IMR-90 (cell line): Measurements from ENCODE around the gene HYDIN. TPM values are rescaled to one million over a fixed set of nuclear protein-coding genes. Genes with fewer than 3 reads are reported as not detected.
"Not testable (repeated sequence)": the region's sequence is repeated elsewhere in the genome, so short reads cannot be mapped to it uniquely, and the experiment has no call there.

Experiments used
- ATAC-seq: fragments of 200-7000 bp; cut with Tn5 transposase; 2 replicates; pipeline ENCODE4 v1.9.1; 2020; ENCODE audit warnings: low read depth, mild to moderate bottlenecking, moderate library complexity
- BruUV-seq: library from RNA; stranded (reverse); fragments of 400-500 nt; replicated peaks from 2 replicates; lab custom pipeline; 2021; lab: Mats Ljungman, UMichigan
- CTCF ChIA-PET: fragments of 300-600 bp; formaldehyde crosslinking; extraction: SDS; loops from one replicate; lab custom pipeline; 2021; ENCODE audit warnings: antibody characterized with exemption; lab: Yijun Ruan, JAX
- POLR2A ChIA-PET: fragments of 300-600 bp; sonication (Branson Sonifier 250); formaldehyde crosslinking; loops from one replicate; lab custom pipeline; 2022; ENCODE audit warnings: antibody characterized with exemption; ENCODE audit not compliant: unreplicated experiment; lab: Charles Lee
- DNase-seq: peaks from one replicate; pipeline ENCODE4 v3.0.0; 2013
- H2AFZ ChIP-seq: replicated peaks from 2 replicates; pipeline ENCODE3; 2013; ENCODE audit warnings: low read length, mild to moderate bottlenecking; ENCODE audit not compliant: poor library complexity
- H2AK5ac ChIP-seq: 2 replicates; pipeline ENCODE4 v1.6.1; 2013; ENCODE audit warnings: low read depth, low read length, inconsistent platforms
- H2AK9ac ChIP-seq: replicated peaks from 2 replicates; pipeline ENCODE3; 2013; ENCODE audit warnings: mild to moderate bottlenecking, low read depth, low read length, moderate library complexity; ENCODE audit not compliant: poor library complexity
- H2BK120ac ChIP-seq: 2 replicates; pipeline ENCODE4 v1.6.1; 2013; ENCODE audit warnings: low read depth, low read length, inconsistent platforms
- H2BK15ac ChIP-seq: 3 replicates; pipeline ENCODE4 v1.6.1; 2013; ENCODE audit warnings: low read depth, low read length, inconsistent platforms
- H2BK20ac ChIP-seq: 2 replicates; pipeline ENCODE4 v1.6.1; 2013; ENCODE audit warnings: low read depth, mild to moderate bottlenecking, inconsistent platforms, low read length, moderate library complexity
- H2BK5ac ChIP-seq: 2 replicates; pipeline ENCODE4 v1.6.1; 2013; ENCODE audit warnings: mild to moderate bottlenecking, low read depth, low read length, inconsistent platforms; ENCODE audit not compliant: poor library complexity, severe bottlenecking
- H3K14ac ChIP-seq: replicated peaks from 2 replicates; pipeline ENCODE4 v1.6.1; 2013; ENCODE audit warnings: low read depth, low read length, inconsistent platforms
- H3K18ac ChIP-seq: 2 replicates; pipeline ENCODE4 v1.6.1; 2013; ENCODE audit warnings: low read depth, low read length, control low read depth
- H3K23ac ChIP-seq: 2 replicates; pipeline ENCODE4 v1.6.1; 2013; ENCODE audit warnings: low read depth, low read length, inconsistent platforms
- H3K27ac ChIP-seq: 2 replicates; pipeline ENCODE4 v1.5.1; 2013; ENCODE audit warnings: mild to moderate bottlenecking, control low read depth, low read length; ENCODE audit not compliant: insufficient read depth
- H3K27me3 ChIP-seq: 2 replicates; pipeline ENCODE4 v1.6.1; 2013; ENCODE audit warnings: low read length; ENCODE audit not compliant: control insufficient read depth, insufficient read depth
- H3K36me3 ChIP-seq: 2 replicates; pipeline ENCODE4 v1.6.1; 2013; ENCODE audit warnings: low read length, mixed read lengths; ENCODE audit not compliant: control insufficient read depth, insufficient read depth
- H3K4ac ChIP-seq: 2 replicates; pipeline ENCODE4 v1.6.1; 2013; ENCODE audit warnings: low read depth, low read length, inconsistent platforms
- H3K4me1 ChIP-seq: 2 replicates; pipeline ENCODE4 v1.6.1; 2013; ENCODE audit warnings: low read length, mixed read lengths; ENCODE audit not compliant: control insufficient read depth, insufficient read depth
- H3K4me2 ChIP-seq: 2 replicates; pipeline ENCODE4 v1.6.1; 2013; ENCODE audit warnings: low read depth, mild to moderate bottlenecking, control low read depth, low read length, moderate library complexity
- H3K4me3 ChIP-seq: 2 replicates; pipeline ENCODE4 v1.5.1; 2013; ENCODE audit warnings: low read depth, mild to moderate bottlenecking, control low read depth, low read length, moderate library complexity; ENCODE audit not compliant: insufficient read depth
- H3K56ac ChIP-seq: 2 replicates; pipeline ENCODE4 v1.6.1; 2013; ENCODE audit warnings: low read length, inconsistent platforms; ENCODE audit not compliant: insufficient read depth; ENCODE audit errors: extremely low read depth
- H3K79me1 ChIP-seq, 2 experiments: 2 replicates each; pipeline ENCODE4 v1.6.1; 2013; ENCODE audit warnings: low read length in 2 of 2, inconsistent platforms in 1 of 2, low read depth in 1 of 2
- H3K9ac ChIP-seq: 2 replicates; pipeline ENCODE4 v1.6.1; 2013; ENCODE audit warnings: low read depth, low read length, control low read depth
- H3K9me1 ChIP-seq: 2 replicates; pipeline ENCODE4 v1.6.1; 2013; ENCODE audit warnings: low read length, inconsistent platforms; ENCODE audit not compliant: insufficient read depth
- H3K9me3 ChIP-seq: 2 replicates; pipeline ENCODE4 v1.6.1; 2013; ENCODE audit warnings: low read length; ENCODE audit not compliant: control insufficient read depth, insufficient read depth
- H4K20me1 ChIP-seq: 2 replicates; pipeline ENCODE4 v1.6.1; 2013; ENCODE audit warnings: low read length, inconsistent platforms; ENCODE audit not compliant: insufficient read depth
- H4K5ac ChIP-seq: 2 replicates; pipeline ENCODE4 v1.6.1; 2013; ENCODE audit warnings: mild to moderate bottlenecking, low read depth, low read length, control low read depth
- H4K8ac ChIP-seq, 2 experiments: 2 replicates each; pipeline ENCODE4 v1.6.1; 2013; ENCODE audit warnings: low read depth in 2 of 2, low read length in 2 of 2, control low read depth in 1 of 2, inconsistent platforms in 1 of 2
- H4K91ac ChIP-seq: 2 replicates; pipeline ENCODE4 v1.6.1; 2013; ENCODE audit warnings: low read depth, low read length, inconsistent platforms; ENCODE audit not compliant: insufficient read depth
- WGBS, 2 experiments: methylation state at CpG; one replicate each; pipeline versions ENCODE4 v1.1.5 to v1.1.7; 2013; ENCODE audit warnings: missing lambda C conversion rate in 2 of 2; ENCODE audit not compliant: insufficient read length in 1 of 2; ENCODE audit errors: extremely low coverage in 2 of 2; 5-methylcytosine and 5-hydroxymethylcytosine counted together
- dilution Hi-C: fragments of 300-500 bp; cut with HindIII; formaldehyde crosslinking; loops from one replicate; pipeline ENCODE4 v1.14.3; 2018; ENCODE audit warnings: low sequenced_read_pairs; ENCODE audit not compliant: unreplicated experiment
- in situ Hi-C: fragments of 300-500 bp; cut with MboI; formaldehyde crosslinking; loops from 3 replicates; pipeline ENCODE4 v1.14.3; 2019; ENCODE audit warnings: low sequenced_read_pairs, inconsistent platforms, mixed read lengths
- intact Hi-C: fragments of 100-400 bp; cut with micrococcal nuclease; formaldehyde crosslinking; loops from 2 replicates; pipeline ENCODE4 v1.10.0; 2022
- polyA plus RNA-seq, 3 experiments: library from polyadenylated mRNA; depleted of rRNA; stranded (reverse); fragments of >200 nt; gene quantifications; 2 replicates each; pipeline ENCODE4 v1.2.3, GENCODE V29; 2012; ENCODE audit warnings: low replicate concordance in 1 of 3
- total RNA-seq: library from RNA; depleted of rRNA; stranded (reverse); fragments of >200 nt; gene quantifications from 2 replicates; pipeline ENCODE4 v1.2.3, GENCODE V29; 2012
- TF ChIP-seq, protein P1 (sequence below): conservative IDR thresholded peaks from 2 replicates; pipeline ENCODE4 v1.5.1; 2012; ENCODE audit warnings: mild to moderate bottlenecking, low read depth, low read length, improper control_type of control experiment

HYDIN gene
- total and polyA plus RNA-seq, 2 of the 4 experiments (the other 2 are of a cell fraction): 0.18 to 0.27 TPM

- H3K18ac ChIP-seq, H3K4me2 ChIP-seq, ATAC-seq, H2AK9ac ChIP-seq, BruUV-seq, dilution Hi-C loops, H3K14ac ChIP-seq, H3K27me3 ChIP-seq, in situ Hi-C loops, H3K36me3 ChIP-seq, H3K4ac ChIP-seq, H3K56ac ChIP-seq, H3K4me1 ChIP-seq, H3K4me3 ChIP-seq, H4K8ac ChIP-seq, H4K91ac ChIP-seq, H2BK120ac ChIP-seq, H2BK5ac ChIP-seq, H3K9ac ChIP-seq, H3K9me1 ChIP-seq, H2AFZ ChIP-seq, H4K20me1 ChIP-seq, H2AK5ac ChIP-seq, H3K79me1 ChIP-seq, H2BK15ac ChIP-seq, intact Hi-C loops, H4K5ac ChIP-seq, H2BK20ac ChIP-seq, CTCF ChIA-PET, H3K23ac ChIP-seq, H3K9me3 ChIP-seq, H3K27ac ChIP-seq, POLR2A ChIA-PET: not testable (repeated sequence)
- WGBS, 2 experiments: no CpG with 5 or more reads among the region's 2 CpGs
- TF ChIP-seq, protein P1, sequence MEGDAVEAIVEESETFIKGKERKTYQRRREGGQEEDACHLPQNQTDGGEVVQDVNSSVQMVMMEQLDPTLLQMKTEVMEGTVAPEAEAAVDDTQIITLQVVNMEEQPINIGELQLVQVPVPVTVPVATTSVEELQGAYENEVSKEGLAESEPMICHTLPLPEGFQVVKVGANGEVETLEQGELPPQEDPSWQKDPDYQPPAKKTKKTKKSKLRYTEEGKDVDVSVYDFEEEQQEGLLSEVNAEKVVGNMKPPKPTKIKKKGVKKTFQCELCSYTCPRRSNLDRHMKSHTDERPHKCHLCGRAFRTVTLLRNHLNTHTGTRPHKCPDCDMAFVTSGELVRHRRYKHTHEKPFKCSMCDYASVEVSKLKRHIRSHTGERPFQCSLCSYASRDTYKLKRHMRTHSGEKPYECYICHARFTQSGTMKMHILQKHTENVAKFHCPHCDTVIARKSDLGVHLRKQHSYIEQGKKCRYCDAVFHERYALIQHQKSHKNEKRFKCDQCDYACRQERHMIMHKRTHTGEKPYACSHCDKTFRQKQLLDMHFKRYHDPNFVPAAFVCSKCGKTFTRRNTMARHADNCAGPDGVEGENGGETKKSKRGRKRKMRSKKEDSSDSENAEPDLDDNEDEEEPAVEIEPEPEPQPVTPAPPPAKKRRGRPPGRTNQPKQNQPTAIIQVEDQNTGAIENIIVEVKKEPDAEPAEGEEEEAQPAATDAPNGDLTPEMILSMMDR: 0 out of 2 replicates have a peak, but pooled peaks have one; percentile 1
- DNase-seq: peak; percentile 0
These were observed 230.8 kb downstream of the HYDIN start for GRCh38 chr16:70999735-71000134.

DNA sequence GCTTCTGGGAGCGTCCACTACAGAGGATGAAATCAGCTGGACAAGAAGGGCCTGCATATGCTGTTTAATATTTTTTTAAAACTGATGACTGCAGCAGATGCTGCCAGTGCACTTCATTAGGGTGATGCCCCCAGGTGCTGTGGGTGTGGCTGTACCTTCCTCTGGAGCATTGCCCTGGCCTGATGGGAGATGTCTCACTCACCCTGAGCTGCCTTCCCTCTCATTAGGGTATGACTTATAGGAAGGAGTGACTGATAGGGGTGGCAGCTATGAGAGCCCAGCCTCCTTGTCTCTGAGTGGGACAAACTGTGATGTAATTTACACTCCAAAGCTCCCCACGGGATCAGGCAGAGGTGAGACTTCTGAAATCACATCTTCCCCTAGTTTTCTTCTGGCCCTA lies 234.7 kb downstream of the HYDIN start:
- DNase-seq, H3K9ac ChIP-seq, H2AFZ ChIP-seq, H3K9me1 ChIP-seq, H3K4ac ChIP-seq, H2BK5ac ChIP-seq, H2BK120ac ChIP-seq, BruUV-seq, CTCF ChIA-PET, H3K4me3 ChIP-seq, in situ Hi-C loops, H3K4me2 ChIP-seq, H3K27ac ChIP-seq, H4K8ac ChIP-seq, H4K5ac ChIP-seq, H4K91ac ChIP-seq, H2AK9ac ChIP-seq, H3K18ac ChIP-seq, intact Hi-C loops, POLR2A ChIA-PET, H3K27me3 ChIP-seq, H4K20me1 ChIP-seq, H3K56ac ChIP-seq, H2AK5ac ChIP-seq, H2BK20ac ChIP-seq, H3K4me1 ChIP-seq, ATAC-seq, H3K9me3 ChIP-seq, H3K79me1 ChIP-seq, dilution Hi-C loops, H3K23ac ChIP-seq, H3K36me3 ChIP-seq, H3K14ac ChIP-seq, H2BK15ac ChIP-seq: not testable (repeated sequence)
- no CpG with 5 or more reads among the region's 2 CpGs for WGBS, 2 experiments
